GM21515 (cell line): ENCODE results near the gene GPATCH4.
"Not testable (repeated sequence)": the region's sequence is repeated elsewhere in the genome, so short reads cannot be mapped to it uniquely, and the experiment has no call there.

ENCODE experiments used
- ATAC-seq: cut with Tn5 transposase; IDR thresholded peaks from one replicate; pipeline ENCODE4 v1.9.1; 2021; ENCODE audit not compliant: unreplicated experiment

The GPATCH4 gene

GRCh38 chr1:156627313-156627880 is 26.1 kb upstream of the GPATCH4 start:
- no peak for ATAC-seq

- ATAC-seq = no peak
These were observed 24.8 kb upstream of the GPATCH4 start for GRCh38 chr1:156626079-156626438.

GRCh38 chr1:156625436-156626078 is 24.3 kb upstream of the GPATCH4 start:
- ATAC-seq = no peak

- ATAC-seq = no peak
These were observed 23.6 kb upstream of the GPATCH4 start for GRCh38 chr1:156624814-156625435.

- no peak for ATAC-seq
These were observed 22.9 kb upstream of the GPATCH4 start for GRCh38 chr1:156623946-156624813.

GRCh38 chr1:156622581-156623297 is 21.5 kb upstream of the GPATCH4 start:
- ATAC-seq = no peak

GRCh38 chr1:156619582-156619955 is 18.3 kb upstream of the GPATCH4 start:
- no peak for ATAC-seq

GRCh38 chr1:156618853-156619581 is 17.7 kb upstream of the GPATCH4 start, which contains the start of gene HAPLN2:
TSS of gene HAPLN2 (plus strand) at chr1:156619415. CDS start at chr1:156623491, 4,076 bp downstream.
- ATAC-seq = no peak

GRCh38 chr1:156616463-156616862 is 15.2 kb upstream of the GPATCH4 start:
- ATAC-seq = no peak

- no peak for ATAC-seq
These were observed 14.7 kb upstream of the GPATCH4 start for GRCh38 chr1:156615946-156616345.

- no peak for ATAC-seq
These were observed 11.4 kb upstream of the GPATCH4 start for GRCh38 chr1:156612666-156613065.

GRCh38 chr1:156610072-156610471 is 8.8 kb upstream of the GPATCH4 start:
- not testable (repeated sequence) for ATAC-seq

GRCh38 chr1:156608981-156609380 is 7.7 kb upstream of the GPATCH4 start:
- ATAC-seq = no peak

- ATAC-seq = peak; percentile 81
These were observed 6.9 kb upstream of the GPATCH4 start for GRCh38 chr1:156608036-156608674.

GRCh38 chr1:156607344-156607743 is 6.1 kb upstream of the GPATCH4 start:
- not testable (repeated sequence) for ATAC-seq

GRCh38 chr1:156602557-156602993 is 1.3 kb upstream of the GPATCH4 start:
- ATAC-seq = no peak

GRCh38 chr1:156601892-156602291 is 613 bp upstream of the GPATCH4 start:
- ATAC-seq = no peak

GRCh38 chr1:156600733-156601121 is 552 bp downstream of the GPATCH4 start:
- no peak for ATAC-seq

- ATAC-seq = no peak
These were observed 1.5 kb downstream of the GPATCH4 start for GRCh38 chr1:156599811-156600210.
